Activated T-helper 1 cell treated with anti-CD3 and anti-CD28 coated beads, Interleukin-12 subunit alpha, Interleukin-12 subunit beta, Interleukin-2, Interleukin-4 antibody, amounts not matched to agents 30 ng/mL and 10 ng/mL and 1 ng/mL, durations not matched to agents 14 hours and 24 hours and 36 hours (primary cell): Measurements from ENCODE around the gene FOXC1. TPM values are rescaled to one million over a fixed set of nuclear protein-coding genes. Genes with fewer than 3 reads are reported as not detected.

Experiments used
- DNase-seq: peaks from one replicate; pipeline ENCODE4 v3.0.0; 2021; ENCODE audit warnings: low spot score
- H3K27ac Mint-ChIP-seq: one replicate; pipeline ENCODE4 v1.8.0; 2021; ENCODE audit warnings: mild to moderate bottlenecking, mixed read lengths
- H3K27me3 Mint-ChIP-seq: one replicate; pipeline ENCODE4 v1.8.0; 2022; ENCODE audit warnings: mild to moderate bottlenecking, moderate library complexity, mixed read lengths; ENCODE audit not compliant: insufficient read depth
- H3K36me3 Mint-ChIP-seq: one replicate; pipeline ENCODE4 v1.8.0; 2021; ENCODE audit warnings: low read depth, mixed read lengths
- H3K4me1 Mint-ChIP-seq: one replicate; pipeline ENCODE4 v1.8.0; 2021; ENCODE audit warnings: low read depth, mixed read lengths
- H3K4me3 Mint-ChIP-seq: one replicate; pipeline ENCODE4 v1.8.0; 2021; ENCODE audit warnings: mild to moderate bottlenecking, moderate library complexity, mixed read lengths
- H3K9me3 Mint-ChIP-seq: one replicate; pipeline ENCODE4 v1.8.0; 2021; ENCODE audit warnings: mixed read lengths
- intact Hi-C: fragments of 100-400 bp; cut with micrococcal nuclease; formaldehyde crosslinking; loops from one replicate; pipeline ENCODE4 v1.15.1; 2024
- total RNA-seq: library from RNA; stranded (reverse); gene quantifications from 2 replicates; pipeline ENCODE4 v1.2.3, GENCODE V29; 2022

Gene FOXC1
- total RNA-seq, 1 donor from 2014 or later, result 0.23 TPM

DNA sequence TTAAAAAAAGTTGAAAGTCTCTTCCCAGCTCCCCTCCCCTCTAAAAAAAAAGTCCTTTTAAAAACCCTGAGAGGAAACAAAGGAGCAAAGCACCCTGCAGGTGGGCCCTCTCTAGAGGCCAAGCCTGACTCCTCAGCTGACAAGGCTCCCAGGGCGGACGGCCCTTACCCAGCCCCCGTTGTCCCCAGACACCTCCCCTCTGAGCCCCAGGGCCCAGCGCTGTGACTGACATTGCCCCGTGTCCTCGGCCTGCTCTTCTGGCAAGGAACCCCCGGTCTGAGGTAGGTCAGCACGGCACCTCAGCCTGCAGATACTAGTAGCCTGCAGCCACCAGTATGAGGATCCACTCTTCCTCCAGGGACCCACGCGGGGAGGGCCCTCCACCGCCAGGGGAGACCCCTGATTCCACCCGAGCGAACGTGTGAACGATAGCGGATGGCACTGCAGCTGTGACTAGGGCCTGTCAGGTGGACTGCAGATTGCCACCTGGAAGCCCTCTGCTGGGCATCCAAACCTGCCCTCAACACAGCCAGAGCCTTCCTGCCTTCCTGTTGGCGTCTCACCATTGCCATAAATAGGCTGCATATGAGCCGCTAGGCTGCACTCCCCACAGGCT, 34.2 kb downstream of the FOXC1 start:
- intact Hi-C loops, result no loop called here
- Mint-ChIP-seq H3K27ac (no peak overlapping the region), H3K4me3 (no peak overlapping the region), H3K36me3 (no peaks in the 10 kb centered on the region), H3K4me1 (no peaks in the 10 kb centered on the region), H3K27me3 (no peaks in the 10 kb centered on the region), H3K9me3 (no peaks in the 10 kb centered on the region)
- no peak for DNase-seq

DNA sequence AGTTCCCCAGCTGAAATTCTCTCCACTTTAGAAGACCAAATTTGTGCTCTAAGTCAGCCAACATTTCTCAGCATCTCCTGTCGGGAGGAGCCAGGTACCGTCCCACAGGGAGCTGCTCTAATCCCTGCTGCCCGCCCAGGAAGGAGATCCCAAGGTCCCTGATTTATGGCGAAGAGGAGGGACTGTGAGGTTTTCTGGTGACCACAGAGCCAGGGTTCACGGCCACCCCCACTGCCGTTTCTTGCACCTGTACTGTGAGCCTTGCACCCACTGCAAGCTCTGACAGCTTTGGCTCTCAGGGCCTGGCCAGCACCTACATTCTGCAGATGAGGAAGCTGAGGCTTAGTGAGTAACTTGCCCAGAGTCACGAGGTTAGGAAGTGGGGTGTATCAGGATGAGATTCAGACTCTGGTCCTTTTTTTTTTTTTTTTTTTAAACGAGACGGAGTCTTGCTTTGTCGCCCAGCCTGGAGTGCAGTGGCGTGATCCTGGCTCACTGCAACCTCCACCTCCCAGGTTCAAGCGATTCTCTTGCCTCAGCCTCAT, 34.9 kb downstream of the FOXC1 start:
- Mint-ChIP-seq H3K27me3 (no peaks in the 10 kb centered on the region), H3K9me3 (no peaks in the 10 kb centered on the region), H3K36me3 (no peaks in the 10 kb centered on the region), H3K4me1 (no peaks in the 10 kb centered on the region), H3K27ac (no peak overlapping the region), H3K4me3 (no peak overlapping the region)
- intact Hi-C loops, result no loop called here
- no peak for DNase-seq

DNA sequence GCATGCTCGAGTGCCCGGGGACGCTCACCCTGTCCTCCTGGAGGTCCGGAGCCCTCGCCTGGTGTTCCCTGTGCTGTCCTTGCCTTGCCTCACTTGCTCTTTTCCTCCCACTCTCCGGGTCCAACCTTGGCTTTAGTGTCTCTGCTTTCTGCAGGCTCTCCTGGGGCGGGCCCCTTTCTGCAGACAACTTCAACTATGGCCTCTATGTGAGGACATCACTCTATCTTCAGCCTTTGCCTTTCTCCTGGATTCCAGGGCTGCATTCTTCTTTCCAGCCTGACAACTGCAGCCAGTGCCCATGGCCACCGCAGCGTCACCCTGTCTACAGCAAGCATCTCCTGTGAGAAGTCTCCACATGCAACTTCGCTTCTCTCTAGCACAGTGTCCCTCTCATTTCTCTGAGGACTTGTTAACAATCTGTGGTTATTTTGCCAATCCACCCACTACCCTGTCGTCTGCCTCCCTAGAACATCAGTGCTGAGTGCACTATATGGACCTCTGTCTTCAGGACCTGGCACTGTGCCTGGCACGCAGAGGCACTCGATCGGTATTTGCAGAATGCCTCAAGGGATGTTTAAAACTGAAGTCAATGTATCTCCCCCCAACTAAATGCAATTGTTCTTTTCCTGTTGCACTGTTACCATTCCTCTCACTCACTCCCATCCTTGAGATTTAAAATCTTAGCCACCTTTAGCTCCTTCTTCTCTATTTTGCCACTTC, 35.9 kb downstream of the FOXC1 start:
- Mint-ChIP-seq H3K4me1 (no peaks in the 10 kb centered on the region), H3K4me3 (no peak overlapping the region), H3K36me3 (no peaks in the 10 kb centered on the region), H3K27ac (no peak overlapping the region), H3K27me3 (no peaks in the 10 kb centered on the region), H3K9me3 (no peaks in the 10 kb centered on the region)
- intact Hi-C loops, result no loop called here
- DNase-seq, result no peak

DNA sequence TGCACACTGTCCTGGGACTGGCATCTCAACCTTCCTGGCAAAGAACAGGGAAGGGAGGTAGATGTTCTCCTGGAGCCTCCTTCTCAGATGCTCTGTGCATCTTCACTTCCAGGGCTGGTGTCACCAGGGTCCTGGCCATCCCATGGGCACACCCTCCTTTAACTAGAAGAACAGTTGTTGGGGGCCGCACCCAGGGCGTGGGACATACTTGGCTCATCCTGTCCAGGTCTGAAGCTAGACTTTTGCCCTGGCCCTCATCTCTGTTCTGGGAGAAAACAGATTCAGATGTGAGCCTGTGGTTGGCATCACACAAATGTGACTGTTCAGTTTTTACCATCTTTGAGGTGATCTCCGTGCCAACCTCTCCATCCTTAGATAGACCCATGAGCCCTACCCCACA, 41.6 kb downstream of the FOXC1 start:
- intact Hi-C loops, result no loop called here
- Mint-ChIP-seq H3K27ac (no peak overlapping the region), H3K9me3 (no peaks in the 10 kb centered on the region)

DNA sequence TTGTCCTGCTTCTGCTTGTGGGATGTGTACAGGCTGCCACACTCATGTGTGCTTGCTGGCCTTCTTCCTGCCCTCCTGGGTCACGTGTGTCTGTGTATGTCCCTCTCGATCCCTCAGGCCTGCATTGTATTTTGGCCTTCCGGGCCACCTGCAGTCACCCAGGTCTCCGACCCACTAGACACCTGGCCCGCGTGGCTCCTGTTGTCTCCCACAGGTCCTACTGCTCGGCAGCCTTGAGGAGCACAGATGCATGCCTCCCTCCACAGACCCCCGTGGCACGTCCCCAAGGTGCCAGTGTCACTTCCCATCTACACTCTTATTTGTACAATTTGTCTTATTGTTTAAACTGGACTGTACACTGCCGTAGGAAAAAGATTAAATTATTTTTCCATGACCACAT, 43.1 kb downstream of the FOXC1 start:
- intact Hi-C loops, result no loop called here

More for the DNA sequence above, 41.6 kb downstream of the FOXC1 start:
- Mint-ChIP-seq H3K4me3 (no peak overlapping the region), H3K4me1 (no peaks in the 10 kb centered on the region), H3K36me3 (no peaks in the 10 kb centered on the region), H3K27me3 (no peaks in the 10 kb centered on the region)
- no peak for DNase-seq

DNA sequence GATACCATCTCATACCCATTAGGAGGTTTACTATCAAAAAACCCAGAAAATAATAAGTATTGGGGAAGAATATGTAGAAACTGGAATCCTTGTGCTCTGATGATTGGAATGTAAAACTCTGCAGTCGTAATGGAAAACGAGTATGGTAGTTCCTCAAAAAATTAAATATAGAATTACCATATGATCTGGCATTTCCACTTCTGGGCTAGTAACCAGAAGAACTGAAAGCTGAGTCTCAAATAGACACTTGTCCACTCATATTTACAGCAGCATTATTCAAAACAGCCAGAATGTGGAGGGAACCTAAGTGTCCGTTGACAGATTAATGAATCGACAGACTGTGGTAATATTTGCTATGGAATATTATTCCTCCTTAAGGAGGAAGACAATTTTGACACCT, 44.3 kb downstream of the FOXC1 start:
- intact Hi-C loops, result no loop called here
- no peaks in the 10 kb centered on the region for H3K36me3 Mint-ChIP-seq
- H3K9me3 Mint-ChIP-seq, result no peaks in the 10 kb centered on the region
- H3K4me3 Mint-ChIP-seq, result no peak overlapping the region
- no peaks in the 10 kb centered on the region for H3K27me3 Mint-ChIP-seq
- no peaks in the 10 kb centered on the region for H3K4me1 Mint-ChIP-seq
- DNase-seq, result no peak
- no peak overlapping the region for H3K27ac Mint-ChIP-seq

More for the DNA sequence above, 43.1 kb downstream of the FOXC1 start:
- Mint-ChIP-seq H3K4me3 (no peak overlapping the region), H3K27me3 (no peaks in the 10 kb centered on the region), H3K9me3 (no peaks in the 10 kb centered on the region), H3K4me1 (no peaks in the 10 kb centered on the region), H3K36me3 (no peaks in the 10 kb centered on the region), H3K27ac (no peak overlapping the region)
- no peak for DNase-seq

DNA sequence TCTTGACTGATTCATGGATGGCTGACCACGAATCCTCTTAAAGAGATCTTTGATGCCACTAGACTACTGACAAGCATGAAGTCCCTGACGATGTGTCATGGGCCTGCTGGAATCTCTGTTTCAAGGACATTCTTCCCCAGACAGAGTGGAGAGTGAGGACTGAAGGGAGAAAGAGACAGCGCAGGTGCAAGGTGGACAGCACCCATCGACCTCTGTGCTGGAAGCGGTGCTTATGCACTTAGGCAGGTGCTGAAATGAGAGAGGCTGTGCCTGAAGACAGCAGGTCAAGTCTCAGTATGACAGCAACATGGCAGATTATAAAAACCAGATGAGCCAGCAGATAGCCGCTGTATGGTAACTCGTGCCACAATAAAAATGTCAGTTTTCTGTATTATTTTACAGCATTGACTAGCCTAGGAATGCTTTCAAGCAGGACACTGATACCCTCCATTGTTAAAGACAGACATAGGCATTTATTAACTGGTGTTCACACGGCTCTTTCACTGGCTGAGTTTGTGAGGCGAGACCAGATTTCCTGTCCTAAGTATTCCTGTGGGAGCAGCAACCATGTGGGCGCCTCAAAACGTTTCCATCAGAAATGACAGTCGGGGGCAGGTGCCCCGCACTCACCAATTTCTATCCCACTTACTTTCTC, 47.5 kb downstream of the FOXC1 start:
- Mint-ChIP-seq H3K4me1 (no peaks in the 10 kb centered on the region), H3K27ac (no peak overlapping the region), H3K27me3 (no peaks in the 10 kb centered on the region), H3K9me3 (no peaks in the 10 kb centered on the region), H3K4me3 (no peak overlapping the region), H3K36me3 (no peaks in the 10 kb centered on the region)
- no peak for DNase-seq
- intact Hi-C loops, result no loop called here

DNA sequence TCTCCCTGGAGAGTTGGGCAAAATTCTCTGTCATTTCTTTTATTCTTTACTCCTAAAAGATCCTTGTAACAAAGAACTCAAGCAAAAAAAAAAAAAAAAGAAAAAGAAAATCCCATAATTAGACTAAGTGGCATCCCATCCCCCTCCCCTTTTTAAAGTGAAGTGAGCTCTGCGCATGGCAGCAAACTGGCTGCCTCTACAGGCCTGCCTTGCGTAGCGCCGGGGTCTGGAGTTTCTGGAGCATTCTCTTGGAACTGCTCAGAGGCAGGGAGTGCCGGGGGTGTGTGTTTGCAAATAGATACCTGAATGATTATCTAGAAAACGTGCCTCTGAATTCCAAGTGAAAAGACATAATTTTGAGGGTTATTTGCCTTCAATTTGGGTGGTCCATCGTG, 48.1 kb downstream of the FOXC1 start:
- H3K4me1 Mint-ChIP-seq, result no peaks in the 10 kb centered on the region
- no peak overlapping the region for H3K4me3 Mint-ChIP-seq
- H3K9me3 Mint-ChIP-seq, result no peaks in the 10 kb centered on the region
- no peaks in the 10 kb centered on the region for H3K36me3 Mint-ChIP-seq
- H3K27ac Mint-ChIP-seq, result no peak overlapping the region
- intact Hi-C loops, result no loop called here
- DNase-seq, result no peak
- H3K27me3 Mint-ChIP-seq, result no peaks in the 10 kb centered on the region

DNA sequence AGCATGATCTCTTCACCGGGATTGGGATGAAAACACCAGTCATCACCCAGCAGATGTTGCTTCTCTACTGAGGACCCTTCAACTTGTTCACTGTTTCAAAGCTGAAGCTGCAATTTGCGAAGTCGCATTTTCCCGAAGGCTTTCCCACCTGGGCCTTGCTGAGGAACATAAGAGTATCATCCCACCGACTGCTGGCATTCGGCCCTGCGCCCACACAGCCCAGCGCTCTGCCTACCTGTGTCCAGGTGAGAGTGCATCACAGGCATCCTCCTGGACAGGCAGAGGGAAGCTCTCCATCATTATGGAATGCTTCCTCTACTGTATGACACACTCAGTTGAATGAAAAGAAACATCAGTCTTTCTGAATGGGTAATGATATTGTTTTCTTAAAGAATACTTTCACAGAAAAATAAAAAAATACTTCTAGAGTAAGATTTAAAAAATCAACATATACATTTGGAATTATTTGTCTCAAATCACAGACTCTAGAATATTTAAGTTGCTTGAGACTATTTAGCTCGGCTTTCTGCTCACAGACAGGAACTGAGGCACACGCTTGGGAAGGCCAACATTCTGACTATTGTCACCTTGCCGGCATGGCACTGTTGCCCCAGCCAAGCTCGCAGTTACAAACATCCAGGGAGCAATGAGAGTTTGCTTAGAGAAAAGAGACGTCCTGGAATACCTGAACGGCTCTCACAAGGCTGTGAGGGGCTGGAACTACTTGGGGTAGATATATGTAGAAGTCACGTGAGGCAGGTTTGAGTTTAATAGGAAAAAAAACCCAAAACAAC, 48.7 kb downstream of the FOXC1 start:
- intact Hi-C loops, result no loop called here
- Mint-ChIP-seq H3K27me3 (no peaks in the 10 kb centered on the region), H3K4me1 (no peaks in the 10 kb centered on the region), H3K36me3 (no peaks in the 10 kb centered on the region), H3K9me3 (no peaks in the 10 kb centered on the region), H3K4me3 (no peak overlapping the region), H3K27ac (no peak overlapping the region)
- no peak for DNase-seq

DNA sequence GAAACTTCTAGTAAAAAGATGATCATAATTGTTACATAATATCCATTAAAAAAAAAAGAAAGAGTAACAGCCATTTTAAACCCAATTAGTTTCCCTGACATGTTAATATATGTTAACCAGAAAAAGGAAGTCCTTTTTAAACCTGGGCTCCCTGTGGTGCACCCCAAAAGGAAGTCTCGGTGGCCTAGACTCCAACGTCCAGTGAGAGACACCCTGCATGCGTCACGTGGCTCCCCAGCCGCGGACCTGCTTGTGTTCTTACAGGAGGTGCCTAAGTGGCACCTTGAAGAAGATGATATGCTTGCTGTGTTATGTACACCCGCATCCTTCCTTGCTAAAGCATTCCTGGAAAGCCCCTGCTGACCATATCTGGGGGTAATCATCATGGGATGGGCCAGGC, 50.1 kb downstream of the FOXC1 start:
- no peak overlapping the region for H3K4me3 Mint-ChIP-seq
- no peaks in the 10 kb centered on the region for H3K36me3 Mint-ChIP-seq
- no peak for DNase-seq
- no peak overlapping the region for H3K27ac Mint-ChIP-seq
- no peaks in the 10 kb centered on the region for H3K9me3 Mint-ChIP-seq
- H3K4me1 Mint-ChIP-seq, result no peaks in the 10 kb centered on the region
- intact Hi-C loops, result no loop called here
- no peaks in the 10 kb centered on the region for H3K27me3 Mint-ChIP-seq

DNA sequence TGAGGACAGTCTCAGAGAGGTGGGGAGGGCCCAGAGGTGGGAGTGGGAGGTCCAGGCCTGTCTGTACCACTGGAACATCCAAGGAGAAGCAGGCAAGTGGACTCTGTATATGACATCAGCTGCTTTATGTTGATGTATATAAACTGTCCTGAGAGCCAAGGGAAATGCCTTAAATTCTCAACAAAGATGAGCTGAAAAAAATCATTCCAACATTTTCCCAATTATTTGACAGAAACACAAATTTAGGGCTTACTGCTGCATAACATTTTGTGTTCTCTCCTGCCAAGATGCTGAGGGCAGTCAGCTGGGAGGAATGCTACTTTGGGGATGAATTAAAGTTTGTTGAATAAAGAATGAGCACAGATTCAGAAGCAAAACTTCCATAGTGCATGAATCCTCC, 52.8 kb downstream of the FOXC1 start:
- no peak overlapping the region for H3K27ac Mint-ChIP-seq
- DNase-seq, result no peak
- no peaks in the 10 kb centered on the region for H3K9me3 Mint-ChIP-seq
- H3K4me3 Mint-ChIP-seq, result no peak overlapping the region
- H3K4me1 Mint-ChIP-seq, result no peaks in the 10 kb centered on the region
- H3K27me3 Mint-ChIP-seq, result no peaks in the 10 kb centered on the region
- intact Hi-C loops, result no loop called here
- no peaks in the 10 kb centered on the region for H3K36me3 Mint-ChIP-seq
